ENCODE results near the gene TMEM43.
"Not testable (repeated sequence)": the region's sequence is repeated elsewhere in the genome, so short reads cannot be mapped to it uniquely, and the experiment has no call there.

DNA sequence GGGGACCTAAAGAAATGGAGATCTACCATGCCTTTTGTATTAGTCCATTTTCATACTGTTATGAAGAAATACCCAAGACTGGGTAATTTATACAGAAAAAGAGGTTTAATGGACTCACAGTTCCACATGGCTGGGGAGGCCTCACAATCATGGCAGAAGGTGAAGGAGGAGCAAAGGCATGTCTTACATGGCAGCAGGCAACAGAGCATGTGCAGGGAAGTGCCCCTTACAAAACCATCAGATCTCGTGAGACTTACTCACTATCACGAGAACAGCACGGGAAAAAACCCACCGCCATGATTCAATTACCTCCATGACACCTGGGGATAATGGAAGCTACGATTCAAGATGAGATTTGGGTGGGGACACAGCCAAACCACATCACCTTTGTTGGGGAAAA, 37.4 kb upstream of the TMEM43 start:
- TF ChIP-seq POLR2A, POLR2AphosphoS5 (IDR thresholded peaks at IDR 0.05; ENCODE audit: low read depth, low read length): not testable (repeated sequence)

Measured in GM12892 (cell line).